Fibroblast of lung (primary cell): ENCODE data around the gene CCDC50. TPM values are rescaled to one million over a fixed set of nuclear protein-coding genes. Genes with fewer than 3 reads are reported as not detected.

Experiments used
- DNase-seq, 2 donors: peaks; one replicate each; pipeline versions ENCODE4 v3.0.0 to v3.0.0-alpha.2; 2010; ENCODE audit warnings: low read depth in 2 of 2
- H2AFZ ChIP-seq: 2 replicates; pipeline ENCODE4 v1.5.1; 2012; ENCODE audit warnings: low read length, control low read depth, inconsistent platforms
- H3K27ac ChIP-seq: 2 replicates; pipeline ENCODE4 v1.5.1; 2011; ENCODE audit warnings: low read length, control low read depth; ENCODE audit not compliant: insufficient read depth
- H3K27me3 ChIP-seq: 2 replicates; pipeline ENCODE4 v1.5.1; 2011; ENCODE audit warnings: mild to moderate bottlenecking, low read length; ENCODE audit not compliant: control insufficient read depth, insufficient read depth
- H3K36me3 ChIP-seq: 2 replicates; pipeline ENCODE4 v1.5.1; 2011; ENCODE audit warnings: low read length; ENCODE audit not compliant: control insufficient read depth, insufficient read depth
- H3K4me1 ChIP-seq: 2 replicates; pipeline ENCODE4 v1.5.1; 2011; ENCODE audit warnings: low read length; ENCODE audit not compliant: control insufficient read depth, insufficient read depth; ENCODE audit errors: extremely low read depth
- H3K4me2 ChIP-seq: 2 replicates; pipeline ENCODE4 v1.5.1; 2011; ENCODE audit warnings: low read length, control low read depth; ENCODE audit not compliant: insufficient read depth; ENCODE audit errors: extremely low read depth
- H3K4me3 ChIP-seq, 4 experiments: fragments of 200-600 bp in 1 of 4; sonication (generic) in 1 of 4; replicated peaks in 1 of 4; 2 replicates each; pipeline ENCODE4 v1.5.1; 2011 to 2016; ENCODE audit warnings: low read length in 4 of 4, low read depth in 3 of 4, mild to moderate bottlenecking in 3 of 4, control low read depth in 2 of 4, inconsistent platforms in 1 of 4, mixed read lengths in 1 of 4; ENCODE audit not compliant: insufficient read depth in 1 of 4; ENCODE audit errors: control extremely low read depth in 1 of 4
- H3K79me2 ChIP-seq: 2 replicates; pipeline ENCODE4 v1.5.1; 2012; ENCODE audit warnings: mild to moderate bottlenecking, low read length, inconsistent platforms; ENCODE audit not compliant: control insufficient read depth, insufficient read depth
- H3K9ac ChIP-seq: 2 replicates; pipeline ENCODE4 v1.5.1; 2011; ENCODE audit warnings: mild to moderate bottlenecking, low read length, control low read depth; ENCODE audit not compliant: insufficient read depth
- H3K9me3 ChIP-seq: 2 replicates; pipeline ENCODE4 v1.5.1; 2012; ENCODE audit warnings: low read depth, low read length; ENCODE audit not compliant: control insufficient read depth, insufficient read depth
- H4K20me1 ChIP-seq: 2 replicates; pipeline ENCODE4 v1.5.1; 2011; ENCODE audit warnings: low read length; ENCODE audit not compliant: control insufficient read depth, insufficient read depth; ENCODE audit errors: extremely low read depth
- EZH2 ChIP-seq: IDR thresholded peaks from 2 replicates; pipeline ENCODE4 v1.5.1; 2012; ENCODE audit warnings: low read length, control low read depth, mild to moderate bottlenecking; ENCODE audit errors: missing control alignments
- polyA plus RNA-seq, 2 donors: library from polyadenylated mRNA; depleted of rRNA in 1 of 2; stranded (reverse) in 1 of 2; unstranded in 1 of 2; fragments of >200 nt; gene quantifications; 2 replicates each; pipeline ENCODE4 v1.2.1, GENCODE V29; 2011 to 2012; ENCODE audit warnings: missing spikeins in 1 of 2
- total RNA-seq: library from RNA; depleted of rRNA; stranded (reverse); fragments of >200 nt; gene quantifications from 2 replicates; pipeline ENCODE4 v1.2.1, GENCODE V29; 2014
- TF ChIP-seq, protein P1 (sequence below), 2 donors: IDR thresholded peaks in 1 of 2; conservative IDR thresholded peaks in 1 of 2; 1 replicate in 1 of 2; 2 replicates in 1 of 2; pipeline ENCODE4 v1.5.1; 2011 to 2012; ENCODE audit warnings: low read length in 2 of 2, control low read depth in 1 of 2, inconsistent platforms in 1 of 2, low read depth in 1 of 2, mild to moderate bottlenecking in 1 of 2

CCDC50 gene
- total and polyA plus RNA-seq, 2 donors (not counting 1 experiment from before 2014, with no cell fraction given) = 109 to 114 TPM

DNA sequence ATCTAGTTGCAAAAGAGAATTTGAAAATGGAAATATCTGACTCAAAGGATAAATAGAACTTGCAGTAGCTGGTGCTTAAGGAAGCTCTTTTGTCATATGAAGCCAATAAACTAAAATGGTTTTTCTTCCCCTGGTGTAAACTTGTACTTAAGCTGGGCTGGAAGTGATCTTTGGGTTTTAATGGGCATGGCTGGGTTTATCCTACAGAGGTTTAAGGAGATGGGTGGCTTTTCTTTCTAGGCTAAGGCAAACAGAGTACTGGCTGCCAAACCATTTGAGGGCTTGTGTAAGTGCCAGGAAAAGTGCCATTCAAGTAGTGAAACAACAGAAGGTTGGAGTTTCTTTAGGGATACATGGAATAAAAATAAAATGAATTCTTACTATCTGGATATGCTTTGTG lies 13.2 kb downstream of the CCDC50 start:
- H3K4me2 ChIP-seq = peak overlapping the region; percentile 30
- no peak for DNase-seq
- no peaks in the 10 kb centered on the region for H4K20me1 ChIP-seq
- H3K79me2 ChIP-seq = peaks cover 91% of the 10 kb centered on the region
- H3K4me1 ChIP-seq = peaks cover 2% of the 10 kb centered on the region
- no peaks in the 10 kb centered on the region for H3K36me3 ChIP-seq
- TF ChIP-seq, protein P1, sequence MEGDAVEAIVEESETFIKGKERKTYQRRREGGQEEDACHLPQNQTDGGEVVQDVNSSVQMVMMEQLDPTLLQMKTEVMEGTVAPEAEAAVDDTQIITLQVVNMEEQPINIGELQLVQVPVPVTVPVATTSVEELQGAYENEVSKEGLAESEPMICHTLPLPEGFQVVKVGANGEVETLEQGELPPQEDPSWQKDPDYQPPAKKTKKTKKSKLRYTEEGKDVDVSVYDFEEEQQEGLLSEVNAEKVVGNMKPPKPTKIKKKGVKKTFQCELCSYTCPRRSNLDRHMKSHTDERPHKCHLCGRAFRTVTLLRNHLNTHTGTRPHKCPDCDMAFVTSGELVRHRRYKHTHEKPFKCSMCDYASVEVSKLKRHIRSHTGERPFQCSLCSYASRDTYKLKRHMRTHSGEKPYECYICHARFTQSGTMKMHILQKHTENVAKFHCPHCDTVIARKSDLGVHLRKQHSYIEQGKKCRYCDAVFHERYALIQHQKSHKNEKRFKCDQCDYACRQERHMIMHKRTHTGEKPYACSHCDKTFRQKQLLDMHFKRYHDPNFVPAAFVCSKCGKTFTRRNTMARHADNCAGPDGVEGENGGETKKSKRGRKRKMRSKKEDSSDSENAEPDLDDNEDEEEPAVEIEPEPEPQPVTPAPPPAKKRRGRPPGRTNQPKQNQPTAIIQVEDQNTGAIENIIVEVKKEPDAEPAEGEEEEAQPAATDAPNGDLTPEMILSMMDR (conservative IDR thresholded peaks at IDR 0.05 in 1 of 2, IDR thresholded peaks at IDR 0.05 in 1 of 2; ENCODE audit: low read depth in 1 of 2, low read length in 2 of 2) = no peak
- no peak for TF ChIP-seq EZH2
- H3K27ac ChIP-seq = no peak overlapping the region
- H3K9ac ChIP-seq = no peak overlapping the region
- H2AFZ ChIP-seq = no peak overlapping the region
- no peak overlapping the region for H3K4me3 ChIP-seq
- H3K9me3 ChIP-seq = no peaks in the 10 kb centered on the region
- no peaks in the 10 kb centered on the region for H3K27me3 ChIP-seq

DNA sequence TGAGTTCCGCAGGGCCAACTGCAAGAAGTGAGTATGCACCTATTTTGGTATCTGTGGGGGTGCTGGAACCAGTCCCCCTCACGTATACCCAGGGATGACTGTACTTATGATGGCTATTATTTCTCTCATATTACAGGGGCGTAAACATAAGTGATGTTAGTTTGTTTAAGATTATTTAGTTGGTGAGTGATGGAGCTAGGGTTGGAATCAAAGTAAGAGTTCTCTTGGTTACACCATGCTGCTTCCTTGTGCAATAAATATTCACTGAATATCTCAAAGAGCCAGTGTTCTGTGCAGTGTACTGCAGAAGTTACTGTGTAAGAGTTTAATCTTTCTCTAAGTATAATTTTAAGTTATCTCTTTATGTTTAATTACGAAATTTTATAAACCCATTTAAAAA lies 13.9 kb downstream of the CCDC50 start:
- H3K36me3 ChIP-seq = no peaks in the 10 kb centered on the region
- no peak for TF ChIP-seq EZH2
- DNase-seq = peak in 1 of 2 donors; percentile 45
- H4K20me1 ChIP-seq = no peaks in the 10 kb centered on the region
- H3K4me3 ChIP-seq = no peak overlapping the region
- no peak overlapping the region for H3K4me2 ChIP-seq
- H3K27ac ChIP-seq = no peak overlapping the region
- H3K9ac ChIP-seq = no peak overlapping the region
- no peak overlapping the region for H2AFZ ChIP-seq
- no peaks in the 10 kb centered on the region for H3K27me3 ChIP-seq
- peaks cover 2% of the 10 kb centered on the region for H3K4me1 ChIP-seq
- no peaks in the 10 kb centered on the region for H3K9me3 ChIP-seq
- H3K79me2 ChIP-seq = peaks cover 96% of the 10 kb centered on the region

DNA sequence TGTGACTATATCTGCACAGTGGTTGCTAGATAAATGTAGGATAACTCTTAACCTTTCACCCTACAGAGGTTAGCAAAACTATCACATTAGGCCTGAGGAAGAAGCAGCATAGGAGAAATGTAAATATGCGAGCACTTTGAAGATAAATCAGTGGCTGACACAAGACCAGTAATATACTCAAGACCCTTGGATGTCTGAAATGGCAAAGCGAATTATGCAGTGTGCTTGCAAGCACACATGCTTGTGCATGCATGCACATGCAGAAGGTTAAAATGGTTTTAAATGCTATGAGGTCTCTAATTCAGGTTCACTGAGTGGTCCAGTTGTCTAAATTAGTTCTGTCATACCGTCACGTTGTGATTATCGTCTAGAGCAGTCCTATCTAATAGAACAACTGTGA lies 14.7 kb downstream of the CCDC50 start:
- H3K9ac ChIP-seq = no peak overlapping the region
- H3K79me2 ChIP-seq = peaks cover 96% of the 10 kb centered on the region
- H3K4me1 ChIP-seq = peaks cover 2% of the 10 kb centered on the region
- H3K27ac ChIP-seq = no peak overlapping the region
- no peaks in the 10 kb centered on the region for H4K20me1 ChIP-seq
- TF ChIP-seq EZH2 = no peak
- TF ChIP-seq, protein P1 (conservative IDR thresholded peaks at IDR 0.05 in 1 of 2, IDR thresholded peaks at IDR 0.05 in 1 of 2; ENCODE audit: low read depth in 1 of 2, low read length in 2 of 2) = no peak
- no peak for DNase-seq
- no peaks in the 10 kb centered on the region for H3K36me3 ChIP-seq
- H3K9me3 ChIP-seq = no peaks in the 10 kb centered on the region
- no peaks in the 10 kb centered on the region for H3K27me3 ChIP-seq
- no peak overlapping the region for H3K4me3 ChIP-seq
- no peak overlapping the region for H2AFZ ChIP-seq
- no peak overlapping the region for H3K4me2 ChIP-seq
